UCSD-AML1 (cell line): Measurements from ENCODE around the gene KCNA2.

Source experiments
- DNase-seq: peaks from one replicate; lab custom pipeline; 2025; ENCODE audit not compliant: unreplicated experiment; lab: John Stamatoyannopoulos, UW

The KCNA2 gene

GRCh38 chr1:110603058-110603457 lies 3.1 kb downstream of the KCNA2 start:
- DNase-seq = no peak

- no peak for DNase-seq
Measured at GRCh38 chr1:110602466-110602865, 3.7 kb downstream of the KCNA2 start.

- no peak for DNase-seq
Measured at GRCh38 chr1:110601332-110601731, 4.8 kb downstream of the KCNA2 start.

- DNase-seq = no peak
Measured at GRCh38 chr1:110600716-110601115, 5.4 kb downstream of the KCNA2 start.

- DNase-seq = no peak
Measured at GRCh38 chr1:110597966-110598365, 8.2 kb downstream of the KCNA2 start.

- DNase-seq = no peak
Measured at GRCh38 chr1:110596312-110596711, 9.8 kb downstream of the KCNA2 start.

- DNase-seq = no peak
Measured at GRCh38 chr1:110595353-110595710, 10.8 kb downstream of the KCNA2 start.

GRCh38 chr1:110594456-110595352 lies 11.5 kb downstream of the KCNA2 start:
- no peak for DNase-seq

- DNase-seq = no peak
Measured at GRCh38 chr1:110593902-110594301, 12.3 kb downstream of the KCNA2 start.

- no peak for DNase-seq
Measured at GRCh38 chr1:110591956-110592355, 14.2 kb downstream of the KCNA2 start.

GRCh38 chr1:110588991-110589390 lies 17.2 kb downstream of the KCNA2 start:
- DNase-seq = no peak

- DNase-seq = no peak
Measured at GRCh38 chr1:110588486-110588885, 17.7 kb downstream of the KCNA2 start.

GRCh38 chr1:110587906-110588305 lies 18.3 kb downstream of the KCNA2 start:
- DNase-seq = no peak

GRCh38 chr1:110585481-110585880 lies 20.7 kb downstream of the KCNA2 start:
- DNase-seq = no peak

- no peak for DNase-seq
Measured at GRCh38 chr1:110584045-110584444, 22.1 kb downstream of the KCNA2 start.

- no peak for DNase-seq
Measured at GRCh38 chr1:110583505-110583904, 22.7 kb downstream of the KCNA2 start.

GRCh38 chr1:110582378-110582777 lies 23.8 kb downstream of the KCNA2 start:
- no peak for DNase-seq

GRCh38 chr1:110581682-110582145 lies 24.4 kb downstream of the KCNA2 start:
- no peak for DNase-seq

- DNase-seq = no peak
Measured at GRCh38 chr1:110580244-110580643, 25.9 kb downstream of the KCNA2 start.

GRCh38 chr1:110579460-110579859 lies 26.7 kb downstream of the KCNA2 start:
- DNase-seq = no peak

- no peak for DNase-seq
Measured at GRCh38 chr1:110576441-110576840, 29.7 kb downstream of the KCNA2 start.

- no peak for DNase-seq
Measured at GRCh38 chr1:110573314-110573713, 32.8 kb downstream of the KCNA2 start.

- no peak for DNase-seq
Measured at GRCh38 chr1:110572751-110573150, 33.4 kb downstream of the KCNA2 start.
